GM12892 (cell line): Measurements from ENCODE around the gene MKNK2.

ENCODE experiments used
- DNase-seq: peaks from one replicate; pipeline ENCODE4 v3.0.0; 2011; ENCODE audit not compliant: insufficient read length
- FAIRE-seq: peaks from 2 replicates; lab custom pipeline; 2011; peaks lifted over from hg19 to GRCh38; lab: Jason Lieb, UNC
- POLR2A ChIP-seq: IDR thresholded peaks from 2 replicates; pipeline ENCODE4 v1.6.1; 2011; ENCODE audit warnings: low read depth, low read length, control low read depth
- POLR2AphosphoS5 ChIP-seq: IDR thresholded peaks from 2 replicates; pipeline ENCODE4 v1.6.1; 2011; ENCODE audit warnings: low read depth, low read length, control low read depth
- TAF1 ChIP-seq: IDR thresholded peaks from 2 replicates; pipeline ENCODE4 v1.6.1; 2011; ENCODE audit warnings: low read depth, mild to moderate bottlenecking, control low read depth, low read length, borderline replicate concordance

MKNK2 gene

DNA sequence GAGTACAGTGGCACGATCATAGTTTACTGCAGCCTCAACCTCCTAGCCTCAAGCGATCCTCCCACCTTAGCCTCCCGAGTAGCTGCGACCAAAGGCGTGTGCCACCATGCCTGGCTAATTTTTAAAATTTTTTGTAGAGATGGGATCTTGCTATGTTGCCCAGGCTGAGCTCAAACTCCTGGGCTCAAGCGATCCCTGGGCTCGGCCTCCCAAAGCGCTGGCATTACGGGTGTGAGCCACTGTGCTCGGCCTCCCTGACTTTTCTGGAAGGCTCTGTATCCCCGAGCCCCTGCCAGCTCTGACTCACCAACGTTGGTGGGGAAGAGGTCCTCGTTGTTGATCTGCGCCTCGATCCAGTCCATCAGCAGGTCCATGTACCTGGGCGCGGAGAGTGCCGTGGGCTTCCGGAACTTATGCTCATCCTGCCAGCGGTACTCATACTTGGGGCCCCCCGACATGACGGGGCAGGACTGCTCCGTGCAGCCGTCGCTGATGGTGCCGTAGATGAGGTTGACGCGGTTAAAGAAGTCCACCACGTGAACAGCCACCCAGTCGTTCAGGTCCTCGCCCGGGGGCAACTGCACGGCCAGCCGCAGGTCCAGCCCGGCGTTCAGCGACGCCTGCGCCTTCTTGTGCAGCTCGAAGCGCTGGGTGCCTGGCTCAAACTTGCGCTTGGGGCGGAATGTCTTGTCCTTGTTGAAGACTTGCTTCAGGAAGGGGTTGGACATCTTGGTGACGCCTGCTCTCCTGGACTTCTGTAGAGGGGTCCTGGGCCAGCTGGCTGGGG is 27.0 kb upstream of the MKNK2 start:
- no peak for TF ChIP-seq TAF1
- no peak for TF ChIP-seq POLR2A
- no peak for TF ChIP-seq POLR2AphosphoS5
- FAIRE-seq (no peak), DNase-seq (no peak)

DNA sequence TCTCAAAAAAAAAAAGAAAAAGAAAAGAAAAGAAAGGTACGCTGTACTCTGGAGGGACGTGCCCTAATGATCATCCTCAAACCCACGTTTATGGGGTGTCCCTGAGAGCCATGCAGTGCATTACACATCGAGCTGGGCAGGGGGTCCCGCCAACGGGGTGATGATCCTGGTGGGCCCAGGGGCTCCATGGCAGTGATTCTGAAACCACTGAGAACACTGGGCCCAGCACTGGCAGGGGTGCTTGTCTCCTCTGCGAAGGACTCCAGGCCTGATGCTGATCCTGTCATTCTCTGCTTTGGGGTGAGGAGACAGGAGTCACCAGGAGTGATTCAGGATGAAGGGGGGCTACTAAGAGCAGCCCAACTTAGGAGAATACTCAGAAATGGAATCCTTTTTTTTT is 26.4 kb upstream of the MKNK2 start:
- DNase-seq (no peak), FAIRE-seq (no peak)
- TF ChIP-seq POLR2A (no peak), TAF1 (no peak), POLR2AphosphoS5 (no peak)

GRCh38 chr19:2076526-2076944 is 25.5 kb upstream of the MKNK2 start:
- FAIRE-seq, result no peak
- DNase-seq, result no peak
- TF ChIP-seq POLR2A (no peak), TAF1 (no peak), POLR2AphosphoS5 (no peak)

- FAIRE-seq, result no peak
- TF ChIP-seq POLR2AphosphoS5 (0 out of 2 replicates have a peak, but pooled peaks have one; percentile 22), POLR2A (no peak)
- no peak for DNase-seq
Observed at GRCh38 chr19:2072757-2073551, 21.9 kb upstream of the MKNK2 start.

GRCh38 chr19:2070986-2071673 is 20.1 kb upstream of the MKNK2 start:
- FAIRE-seq (no peak), DNase-seq (no peak)
- peak; percentile 60; the same call in 1 of the 2 replicates for TF ChIP-seq POLR2A
- no peak for TF ChIP-seq TAF1
- peak; percentile 53 for TF ChIP-seq POLR2AphosphoS5

DNA sequence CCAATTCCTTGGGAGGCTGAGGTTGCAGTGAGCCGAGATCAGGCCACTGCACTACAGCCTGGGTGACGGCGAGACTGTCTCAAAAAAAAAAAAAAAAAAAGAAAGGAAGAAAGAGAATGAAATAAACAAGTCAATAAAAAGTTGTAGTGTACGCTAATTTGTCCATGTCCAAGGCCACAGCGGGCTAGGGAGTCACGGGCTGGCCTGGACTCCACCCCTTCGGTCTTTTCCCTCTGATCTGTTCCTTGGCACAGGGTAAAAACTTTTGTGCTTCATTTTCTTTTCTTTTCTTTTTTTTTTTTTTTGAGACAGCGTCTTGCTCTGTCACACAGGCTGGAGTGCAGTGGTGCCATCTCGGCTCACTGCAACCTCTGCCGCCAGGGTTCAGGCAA is 19.4 kb upstream of the MKNK2 start:
- no peak for FAIRE-seq
- no peak for DNase-seq
- no peak; the same call in 1 of the 2 replicates for TF ChIP-seq POLR2AphosphoS5
- TF ChIP-seq POLR2A, result no peak
- no peak for TF ChIP-seq TAF1

DNA sequence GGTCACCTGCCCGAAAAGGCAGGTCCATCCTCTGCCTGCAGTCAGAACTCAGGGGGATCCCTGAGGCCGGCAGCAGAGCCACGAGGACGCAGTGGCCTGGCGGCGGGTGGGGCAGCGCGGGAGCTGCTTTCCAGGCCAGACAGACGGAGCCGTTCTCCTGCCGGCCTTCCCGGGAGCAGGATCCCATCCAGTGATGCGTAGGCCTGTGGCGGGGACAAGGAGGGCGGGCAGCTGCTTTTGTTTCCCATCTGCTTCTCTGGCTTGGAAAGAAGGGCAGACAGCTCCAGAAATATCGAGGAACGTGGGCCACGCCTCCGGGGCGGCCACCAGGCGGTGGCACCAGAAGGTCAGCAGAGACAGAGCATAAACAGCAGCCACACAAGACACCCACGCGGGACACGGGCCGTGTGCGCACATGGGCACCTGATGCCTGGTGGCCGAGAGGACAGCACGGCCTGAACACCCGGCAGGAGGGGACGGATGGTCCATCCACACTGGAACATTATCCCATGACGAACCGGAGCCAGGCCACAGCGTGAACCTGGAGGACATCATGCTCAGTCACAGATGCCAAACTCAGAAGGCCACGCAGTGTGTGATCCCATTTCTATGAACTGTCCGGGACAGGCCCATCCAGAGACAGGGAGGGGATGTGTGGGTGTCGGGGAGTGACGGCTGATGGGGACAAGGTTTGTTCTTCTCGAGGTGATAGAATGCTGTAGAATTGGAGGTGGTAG is 13.9 kb upstream of the MKNK2 start:
- no peak for FAIRE-seq
- TF ChIP-seq POLR2AphosphoS5 (no peak), TAF1 (no peak), POLR2A (no peak)
- no peak for DNase-seq

DNA sequence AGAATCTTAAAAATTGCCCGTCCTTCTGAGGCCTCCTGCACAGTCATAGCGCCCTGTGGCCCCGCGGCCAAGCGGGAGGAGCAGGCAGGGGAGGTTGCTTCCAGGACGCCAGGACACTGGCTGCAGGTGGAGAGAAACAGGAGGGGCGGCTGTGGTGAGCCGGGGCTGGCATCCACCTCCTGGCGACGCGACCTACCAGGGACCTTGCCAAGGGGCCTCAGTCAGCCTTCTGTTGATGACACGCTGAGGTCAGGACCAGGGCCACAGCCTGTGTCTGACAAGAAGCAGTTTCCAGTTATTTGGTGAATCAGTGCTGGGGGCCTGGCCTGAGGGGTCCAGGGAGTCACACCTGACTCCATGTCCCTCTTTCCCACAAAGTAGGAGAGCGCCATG is 13.3 kb upstream of the MKNK2 start:
- no peak for FAIRE-seq
- TF ChIP-seq POLR2A, result no peak
- TF ChIP-seq TAF1, result no peak
- TF ChIP-seq POLR2AphosphoS5, result no peak
- DNase-seq, result no peak

DNA sequence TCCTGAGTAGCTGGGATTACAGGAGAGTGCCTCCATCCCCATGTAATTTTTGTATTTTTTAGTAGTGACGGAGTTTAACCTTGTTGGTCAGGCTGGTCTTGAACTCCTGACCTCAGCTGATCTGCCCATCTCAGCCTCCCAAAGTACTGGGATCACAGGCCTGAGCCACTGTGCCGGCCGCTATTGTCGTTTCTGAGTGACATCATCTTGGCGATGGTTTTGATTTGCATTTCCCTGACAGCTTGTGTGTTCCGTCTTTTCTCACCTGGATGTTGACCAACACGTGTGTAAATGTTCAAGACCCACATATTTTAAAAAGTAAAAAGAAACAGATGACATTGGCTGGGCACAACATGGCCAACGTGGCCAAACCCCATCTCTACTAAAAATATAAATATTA is 12.8 kb upstream of the MKNK2 start:
- peak; percentile 71 for FAIRE-seq
- TF ChIP-seq TAF1, result no peak
- TF ChIP-seq POLR2A, result no peak
- TF ChIP-seq POLR2AphosphoS5, result no peak
- no peak for DNase-seq

DNA sequence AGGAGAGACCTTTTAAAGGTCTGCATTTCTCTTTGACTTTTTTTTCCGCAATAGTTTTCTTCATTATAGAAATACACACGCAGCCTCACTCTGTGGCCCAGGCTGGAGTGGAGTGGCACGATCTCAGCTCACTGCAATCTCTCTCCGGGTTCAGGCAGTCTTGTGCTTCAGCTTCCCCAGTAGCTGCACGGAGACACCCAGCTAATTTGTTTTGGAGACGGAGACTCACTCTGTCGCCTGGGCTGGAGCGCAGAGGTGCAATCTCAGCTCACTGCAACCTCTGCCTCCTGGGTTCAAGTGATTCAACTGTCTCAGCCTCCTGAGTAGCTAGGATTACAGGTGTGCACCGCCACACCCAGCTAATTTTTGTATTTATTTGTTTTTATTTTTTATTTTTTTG is 11.7 kb upstream of the MKNK2 start:
- TF ChIP-seq POLR2A (no peak), TAF1 (no peak), POLR2AphosphoS5 (no peak)
- FAIRE-seq (no peak), DNase-seq (no peak)

GRCh38 chr19:2062389-2062729 is 11.3 kb upstream of the MKNK2 start:
- TF ChIP-seq TAF1 (no peak), POLR2AphosphoS5 (no peak), POLR2A (no peak)
- DNase-seq, result no peak
- FAIRE-seq, result peak; percentile 44
